Posterior cingulate gyrus (tissue), 11 donors: ENCODE results near the gene ADCY7.

Source experiments
- DNase-seq, 10 donors: peaks; one replicate each; pipeline versions ENCODE4 v3.0.0 to v3.0.0-alpha.2; 2020 to 2021; ENCODE audit warnings: mixed read lengths in 3 of 10
- intact Hi-C: fragments of 100-400 bp; cut with DNase I; formaldehyde crosslinking; loops from one replicate; pipeline ENCODE4 v1.15.1; 2023

ADCY7 gene

GRCh38 chr16:50265260-50265659, 1.1 kb upstream of the ADCY7 start:
- intact Hi-C loops = no loop called here

GRCh38 chr16:50265716-50266336, 525 bp upstream of the ADCY7 start:
- intact Hi-C loops = no loop called here
- peak in 3 of 10 donors; percentile 59 to 65 (median 62) for DNase-seq

More at GRCh38 chr16:50265260-50265659, 1.1 kb upstream of the ADCY7 start:
- peak in 2 of 10 donors; percentile 23 to 42 for DNase-seq

- DNase-seq = peak in 3 of 10 donors; percentile 35 to 65 (median 55)
- intact Hi-C loops = no loop called here
Observed at GRCh38 chr16:50267151-50267631, 840 bp downstream of the ADCY7 start.

GRCh38 chr16:50267651-50268050, 1.3 kb downstream of the ADCY7 start:
- intact Hi-C loops = no loop called here
- peak in 3 of 10 donors; percentile 35 to 78 (median 61) for DNase-seq

GRCh38 chr16:50268352-50268751, 2.0 kb downstream of the ADCY7 start:
- intact Hi-C loops = no loop called here
- peak in 2 of 10 donors; percentile 1 to 17 for DNase-seq

GRCh38 chr16:50269061-50269705, 2.8 kb downstream of the ADCY7 start:
- intact Hi-C loops = no loop called here

GRCh38 chr16:50269769-50270509, 3.6 kb downstream of the ADCY7 start:
- peak in 2 of 10 donors; percentile 58 to 66 for DNase-seq
- intact Hi-C loops = no loop called here

More at GRCh38 chr16:50269061-50269705, 2.8 kb downstream of the ADCY7 start:
- peak in 3 of 10 donors; percentile 51 to 66 (median 52) for DNase-seq

GRCh38 chr16:50270510-50271147, 4.3 kb downstream of the ADCY7 start:
- peak in 3 of 10 donors; percentile 54 to 76 (median 60) for DNase-seq
- intact Hi-C loops = no loop called here

GRCh38 chr16:50271148-50272041, 5.0 kb downstream of the ADCY7 start:
- peak in 3 of 10 donors; percentile 53 to 66 (median 65) for DNase-seq
- intact Hi-C loops = no loop called here

- intact Hi-C loops = no loop called here
Observed at GRCh38 chr16:50272111-50272571, 5.8 kb downstream of the ADCY7 start.

GRCh38 chr16:50272687-50273381, 6.5 kb downstream of the ADCY7 start:
- peak in 3 of 10 donors; percentile 37 to 61 (median 48) for DNase-seq
- intact Hi-C loops = no loop called here

More at GRCh38 chr16:50272111-50272571, 5.8 kb downstream of the ADCY7 start:
- DNase-seq = peak in 3 of 10 donors; percentile 16 to 70 (median 55)

GRCh38 chr16:50273382-50273690, 7.0 kb downstream of the ADCY7 start:
- intact Hi-C loops = no loop called here
- DNase-seq = peak in 2 of 10 donors; percentile 7 to 24

GRCh38 chr16:50273888-50274325, 7.6 kb downstream of the ADCY7 start:
- intact Hi-C loops = no loop called here
- peak in 3 of 10 donors; percentile 50 to 66 (median 55) for DNase-seq

- peak in 4 of 10 donors; percentile 4 to 71 (median 49) for DNase-seq
- intact Hi-C loops = no loop called here
Observed at GRCh38 chr16:50274326-50275097, 8.2 kb downstream of the ADCY7 start.

- intact Hi-C loops = no loop called here
- peak in 2 of 10 donors; percentile 28 to 36 for DNase-seq
Observed at GRCh38 chr16:50275098-50275415, 8.7 kb downstream of the ADCY7 start.

- intact Hi-C loops = no loop called here
- DNase-seq = peak in 4 of 10 donors; percentile 24 to 62 (median 50)
Observed at GRCh38 chr16:50275428-50276325, 9.3 kb downstream of the ADCY7 start.

- intact Hi-C loops = no loop called here
- no peak for DNase-seq
Observed at GRCh38 chr16:50276326-50276640, 9.9 kb downstream of the ADCY7 start.
